Cardiac muscle cell (in vitro differentiated cells and primary cell): ENCODE data around the gene BBX. TPM values are rescaled to one million over a fixed set of nuclear protein-coding genes. Genes with fewer than 3 reads are reported as not detected.
"Not testable (repeated sequence)": the region's sequence is repeated elsewhere in the genome, so short reads cannot be mapped to it uniquely, and the experiment has no call there.

Experiments
- DNase-seq, 2 donors: peaks; one replicate each; pipeline versions ENCODE4 v3.0.0 to v3.0.0-alpha.2; 2010 to 2017; ENCODE audit warnings: low read depth in 1 of 2, low spot score in 1 of 2
- H3K27ac ChIP-seq: fragments of 200-600 bp; sonication (generic); 2 replicates; pipeline ENCODE4 v1.5.1; 2016
- H3K27me3 ChIP-seq: fragments of 200-600 bp; sonication (generic); 2 replicates; pipeline ENCODE4 v1.6.0; 2016; ENCODE audit warnings: control low read depth
- H3K36me3 ChIP-seq: fragments of 200-600 bp; sonication (generic); 2 replicates; pipeline ENCODE4 v1.5.1; 2016; ENCODE audit warnings: control low read depth
- H3K4me1 ChIP-seq: fragments of 200-600 bp; sonication (generic); 2 replicates; pipeline ENCODE4 v1.8.1; 2017; ENCODE audit warnings: low read depth, mild to moderate bottlenecking, mixed run types
- H3K4me3 ChIP-seq: fragments of 200-600 bp; sonication (generic); 2 replicates; pipeline ENCODE4 v1.5.1; 2016; ENCODE audit warnings: mild to moderate bottlenecking
- H3K9me3 ChIP-seq: fragments of 200-600 bp; sonication (generic); 2 replicates; pipeline ENCODE4 v1.5.1; 2017; ENCODE audit warnings: low read depth, mild to moderate bottlenecking, control low read depth
- polyA plus RNA-seq: library from polyadenylated mRNA; unstranded; fragments of >200 nt; fragmentation: Nextera tagmentation; extraction: Ambion mirVana; gene quantifications from 2 replicates; pipeline ENCODE4 v1.2.1, GENCODE V29; 2016
- total RNA-seq: library from RNA; depleted of rRNA; stranded (reverse); fragments of >200 nt; gene quantifications from 2 replicates; pipeline ENCODE4 v1.2.3, GENCODE V29; 2016
- TF ChIP-seq, protein P1 (sequence below): IDR thresholded peaks from 2 replicates; pipeline ENCODE4 v1.5.1; 2012; ENCODE audit warnings: low read depth, mild to moderate bottlenecking, low read length

Gene BBX
- total and polyA plus RNA-seq, 2 experiments from 2014 or later, result 77.5 to 96.2 TPM

DNA sequence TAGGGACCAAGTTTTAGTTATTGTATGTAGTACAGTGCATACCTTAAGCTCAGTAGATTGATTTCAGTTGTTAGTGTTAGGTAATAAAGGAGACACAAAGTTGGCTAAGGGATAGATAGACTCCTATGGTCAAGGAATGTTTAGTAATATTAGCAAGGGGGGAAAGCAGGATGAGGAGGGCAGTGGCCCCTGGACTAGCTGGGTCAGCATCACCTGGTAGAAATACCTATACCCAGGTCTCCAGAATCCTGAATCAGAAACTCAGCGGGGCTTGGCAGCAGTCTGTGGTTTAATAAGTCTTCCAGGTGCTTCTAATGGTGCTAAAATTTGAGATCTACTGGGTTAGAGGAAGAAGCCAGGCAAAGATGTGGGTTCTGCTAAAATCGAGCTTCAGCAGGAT is 35.0 kb downstream of the BBX start:
- no peaks in the 10 kb centered on the region for H3K36me3 ChIP-seq
- no peaks in the 10 kb centered on the region for H3K9me3 ChIP-seq
- H3K4me3 ChIP-seq, result no peak overlapping the region
- no peaks in the 10 kb centered on the region for H3K27me3 ChIP-seq
- no peak overlapping the region for H3K27ac ChIP-seq
- no peak for DNase-seq
- H3K4me1 ChIP-seq, result no peaks in the 10 kb centered on the region
- TF ChIP-seq, protein P1, sequence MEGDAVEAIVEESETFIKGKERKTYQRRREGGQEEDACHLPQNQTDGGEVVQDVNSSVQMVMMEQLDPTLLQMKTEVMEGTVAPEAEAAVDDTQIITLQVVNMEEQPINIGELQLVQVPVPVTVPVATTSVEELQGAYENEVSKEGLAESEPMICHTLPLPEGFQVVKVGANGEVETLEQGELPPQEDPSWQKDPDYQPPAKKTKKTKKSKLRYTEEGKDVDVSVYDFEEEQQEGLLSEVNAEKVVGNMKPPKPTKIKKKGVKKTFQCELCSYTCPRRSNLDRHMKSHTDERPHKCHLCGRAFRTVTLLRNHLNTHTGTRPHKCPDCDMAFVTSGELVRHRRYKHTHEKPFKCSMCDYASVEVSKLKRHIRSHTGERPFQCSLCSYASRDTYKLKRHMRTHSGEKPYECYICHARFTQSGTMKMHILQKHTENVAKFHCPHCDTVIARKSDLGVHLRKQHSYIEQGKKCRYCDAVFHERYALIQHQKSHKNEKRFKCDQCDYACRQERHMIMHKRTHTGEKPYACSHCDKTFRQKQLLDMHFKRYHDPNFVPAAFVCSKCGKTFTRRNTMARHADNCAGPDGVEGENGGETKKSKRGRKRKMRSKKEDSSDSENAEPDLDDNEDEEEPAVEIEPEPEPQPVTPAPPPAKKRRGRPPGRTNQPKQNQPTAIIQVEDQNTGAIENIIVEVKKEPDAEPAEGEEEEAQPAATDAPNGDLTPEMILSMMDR, result no peak

DNA sequence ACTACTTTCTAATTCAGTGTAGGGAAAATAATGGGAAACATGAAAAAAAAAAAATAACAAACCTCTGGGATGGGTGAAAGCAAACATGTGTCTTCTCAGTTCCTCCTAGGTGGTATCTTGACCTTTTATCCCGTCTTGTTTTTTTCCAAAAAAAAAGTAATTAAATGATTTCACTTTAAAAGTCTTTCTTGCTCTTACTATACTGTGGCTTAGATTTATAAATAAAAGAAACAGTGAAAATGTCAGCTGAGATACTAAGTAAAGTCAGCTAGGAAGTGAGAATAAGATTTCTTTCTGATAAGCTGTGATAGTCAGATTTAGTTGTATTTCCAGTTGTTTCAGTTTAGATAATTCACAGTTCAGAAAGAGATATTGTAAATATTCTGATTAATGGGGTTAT is 37.4 kb downstream of the BBX start:
- TF ChIP-seq, protein P1, result no peak

DNA sequence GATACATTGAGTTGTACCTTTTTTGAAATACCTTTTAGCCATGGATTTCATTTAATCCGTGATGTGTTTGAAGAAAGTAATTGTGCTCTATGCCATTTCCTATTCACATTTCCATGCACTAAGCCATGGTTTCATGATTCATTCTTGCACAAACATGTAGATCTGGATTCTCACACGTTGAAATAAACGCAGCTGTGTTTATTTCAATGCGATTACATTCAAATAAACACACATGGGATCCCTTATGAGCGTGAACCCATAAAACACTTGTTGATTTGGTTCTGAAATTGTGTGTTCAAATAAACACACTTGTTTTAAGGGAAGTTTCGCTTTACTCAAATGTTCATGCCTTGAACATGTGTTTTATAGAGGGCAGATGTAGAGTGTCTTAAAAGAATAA is 39.2 kb downstream of the BBX start:
- Histone ChIP-seq H3K27ac (no peak overlapping the region), H3K9me3 (no peaks in the 10 kb centered on the region), H3K36me3 (no peaks in the 10 kb centered on the region), H3K27me3 (no peaks in the 10 kb centered on the region), H3K4me3 (no peak overlapping the region), H3K4me1 (no peaks in the 10 kb centered on the region)
- no peak for DNase-seq
- TF ChIP-seq, protein P1, result no peak

More for the DNA sequence above, 37.4 kb downstream of the BBX start:
- Histone ChIP-seq H3K9me3 (no peaks in the 10 kb centered on the region), H3K36me3 (no peaks in the 10 kb centered on the region), H3K4me1 (no peaks in the 10 kb centered on the region), H3K27me3 (no peaks in the 10 kb centered on the region), H3K27ac (no peak overlapping the region), H3K4me3 (no peak overlapping the region)
- DNase-seq, result no peak

DNA sequence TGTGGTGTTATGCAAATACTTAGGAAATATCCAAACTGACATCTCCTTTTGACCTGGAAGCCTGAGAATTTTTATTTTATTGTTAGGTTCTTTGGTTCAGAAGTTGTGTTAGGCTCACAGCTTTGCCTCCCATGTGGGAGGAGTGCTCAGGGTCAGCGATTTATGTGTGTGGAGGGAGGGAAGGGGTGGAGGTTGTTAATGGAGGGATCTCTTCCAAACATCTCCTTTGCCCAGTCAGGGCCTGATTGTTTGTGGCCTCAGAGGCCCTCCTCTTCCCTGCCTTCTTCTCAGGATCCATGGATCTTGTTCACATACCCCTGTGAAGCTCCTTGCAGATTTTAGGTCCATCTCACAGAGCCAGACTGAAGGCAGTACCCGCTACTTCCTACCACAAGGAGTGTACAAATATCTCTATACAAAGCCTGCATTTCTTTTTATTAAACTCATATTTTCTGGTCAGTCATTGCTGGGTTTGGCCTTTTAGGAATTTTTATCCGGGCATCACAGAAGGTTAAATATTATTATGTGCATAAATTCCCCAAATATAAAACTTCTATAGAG is 40.3 kb downstream of the BBX start:
- H3K4me1 ChIP-seq, result no peaks in the 10 kb centered on the region
- no peak overlapping the region for H3K27ac ChIP-seq
- no peaks in the 10 kb centered on the region for H3K36me3 ChIP-seq
- H3K4me3 ChIP-seq, result no peak overlapping the region
- no peaks in the 10 kb centered on the region for H3K9me3 ChIP-seq
- no peaks in the 10 kb centered on the region for H3K27me3 ChIP-seq
- TF ChIP-seq, protein P1, result no peak
- DNase-seq, result no peak

DNA sequence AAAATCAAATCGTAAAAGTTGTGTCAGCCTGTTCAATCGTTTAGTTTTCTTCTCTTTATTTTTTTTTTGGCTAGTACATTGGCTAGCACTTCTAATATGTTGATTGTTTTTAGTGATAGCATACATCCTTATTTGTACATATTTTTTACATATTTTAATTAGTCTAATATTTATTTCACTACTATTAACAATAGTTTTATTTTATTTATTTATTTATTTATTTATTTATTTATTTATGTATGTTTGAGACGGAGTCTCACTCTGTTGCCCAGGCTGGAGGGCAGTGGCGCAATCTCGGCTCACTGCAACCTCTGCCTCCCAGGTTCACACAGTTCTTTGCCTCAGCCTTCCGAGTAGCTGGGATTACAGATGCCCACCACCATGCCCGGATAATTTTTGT is 42.5 kb downstream of the BBX start:
- H3K36me3 ChIP-seq, H3K9me3 ChIP-seq, H3K4me3 ChIP-seq, H3K27ac ChIP-seq, DNase-seq, H3K4me1 ChIP-seq, H3K27me3 ChIP-seq: not testable (repeated sequence)

DNA sequence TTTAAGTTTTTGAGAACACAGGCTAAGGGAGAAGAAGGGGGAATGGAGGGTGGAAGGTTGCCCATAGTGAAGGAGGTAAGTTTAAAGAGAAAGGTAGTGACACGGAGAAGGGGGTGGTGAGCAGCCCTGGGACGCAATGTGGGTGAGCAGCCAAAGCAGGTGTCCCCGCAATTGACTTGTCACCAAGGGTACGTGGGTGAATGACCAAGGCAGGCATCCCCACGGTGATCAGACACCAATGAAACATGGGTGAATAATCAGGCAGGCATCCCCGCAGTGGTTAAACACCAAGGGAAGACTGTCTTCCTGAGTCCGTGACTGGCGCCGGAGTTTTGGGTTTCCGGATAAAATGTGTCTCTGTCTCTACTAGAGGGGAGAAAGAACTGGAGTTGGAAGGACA is 48.3 kb downstream of the BBX start:
- H3K36me3 ChIP-seq, H3K27ac ChIP-seq, H3K4me1 ChIP-seq, H3K9me3 ChIP-seq, DNase-seq, H3K4me3 ChIP-seq, H3K27me3 ChIP-seq: not testable (repeated sequence)

DNA sequence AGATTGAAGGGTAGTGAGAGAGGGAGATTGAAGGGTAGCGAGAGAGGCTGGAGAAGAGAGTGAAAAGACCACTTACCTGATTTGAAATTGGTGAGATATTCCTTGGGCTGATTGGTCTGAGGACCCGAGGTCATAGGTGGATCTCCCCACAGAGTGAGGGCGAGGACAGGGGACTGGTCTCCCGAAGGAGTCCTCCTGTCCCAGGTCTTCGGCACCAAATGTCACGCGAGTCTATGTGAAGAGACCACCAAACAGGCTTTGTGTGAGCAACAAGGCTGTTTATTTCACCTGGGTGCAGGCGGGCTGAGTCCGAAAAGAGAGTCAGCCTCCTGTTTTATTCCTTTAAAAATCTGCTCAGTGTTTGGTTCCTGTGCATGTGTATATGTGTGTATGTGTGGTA is 48.7 kb downstream of the BBX start:
- not testable (repeated sequence) for H3K27ac ChIP-seq, H3K9me3 ChIP-seq, H3K27me3 ChIP-seq, H3K36me3 ChIP-seq, DNase-seq, H3K4me3 ChIP-seq, H3K4me1 ChIP-seq
